Muscle of leg (tissue), 11 donors: ENCODE results near the gene CNKSR2. TPM values are rescaled to one million over a fixed set of nuclear protein-coding genes. Genes with fewer than 3 reads are reported as not detected.

Experiments used
- DNase-seq: peaks from one replicate; pipeline ENCODE4 v3.0.0; 2013
- H3K27ac ChIP-seq: one replicate; pipeline ENCODE4 v1.5.1; 2013; ENCODE audit warnings: mild to moderate bottlenecking, low read length, control low read depth
- H3K27me3 ChIP-seq: one replicate; pipeline ENCODE4 v1.6.1; 2013; ENCODE audit warnings: low read length; ENCODE audit not compliant: control insufficient read depth, insufficient read depth
- H3K36me3 ChIP-seq: one replicate; pipeline ENCODE4 v1.6.1; 2013; ENCODE audit warnings: low read length; ENCODE audit not compliant: control insufficient read depth, insufficient read depth
- H3K4me1 ChIP-seq: one replicate; pipeline ENCODE4 v1.6.1; 2013; ENCODE audit warnings: low read length; ENCODE audit not compliant: control insufficient read depth, insufficient read depth
- H3K4me3 ChIP-seq: one replicate; pipeline ENCODE4 v1.5.1; 2013; ENCODE audit warnings: low read length, control low read depth
- H3K9me3 ChIP-seq: replicated peaks from 2 replicates; pipeline ENCODE4 v1.6.1; 2013; ENCODE audit warnings: low read depth, low read length; ENCODE audit not compliant: control insufficient read depth
- WGBS: methylation state at CpG from one replicate; pipeline ENCODE4 v1.1.5; 2013; ENCODE audit warnings: missing lambda C conversion rate; ENCODE audit not compliant: insufficient coverage; 5-methylcytosine and 5-hydroxymethylcytosine counted together
- polyA plus RNA-seq, 8 donors: library from polyadenylated mRNA; unstranded; fragments of 120-200 nt; gene quantifications; one replicate each; pipeline versions ENCODE4 v1.2.1 to v1.2.3, GENCODE V29; 2013; ENCODE audit warnings: inconsistent platforms in 1 of 8, low replicate concordance in 1 of 8; ENCODE audit not compliant: insufficient read length in 8 of 8, insufficient read depth in 1 of 8
- total RNA-seq: library from RNA; stranded (reverse); fragments of 120-200 nt; gene quantifications from one replicate; pipeline ENCODE4 v1.2.4, GENCODE V29; 2013

CNKSR2 gene
- total and polyA plus RNA-seq, 9 donors = 1.6 to 3.8 (median 2.1) TPM

DNA sequence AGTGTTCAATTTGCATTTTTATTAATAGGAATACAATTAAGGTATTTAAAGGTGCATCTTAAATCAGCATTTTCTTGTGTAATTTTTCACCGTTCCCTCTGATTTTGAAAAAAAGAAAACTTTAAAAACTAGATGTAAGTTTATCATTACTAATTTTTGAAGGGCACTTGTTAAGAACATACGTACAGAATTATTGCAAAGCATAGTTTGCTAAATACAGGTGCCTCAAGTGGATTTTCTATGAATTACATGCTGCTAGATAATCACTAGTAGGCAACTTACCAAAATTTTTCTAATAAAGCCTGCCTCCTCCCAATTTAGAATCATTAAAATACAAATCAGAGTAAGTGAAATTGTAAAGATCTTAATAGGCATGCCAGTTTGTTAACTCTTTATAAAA, 8.5 kb downstream of the CNKSR2 start:
- no peaks in the 10 kb centered on the region for H3K36me3 ChIP-seq
- no peak overlapping the region for H3K4me3 ChIP-seq

DNA sequence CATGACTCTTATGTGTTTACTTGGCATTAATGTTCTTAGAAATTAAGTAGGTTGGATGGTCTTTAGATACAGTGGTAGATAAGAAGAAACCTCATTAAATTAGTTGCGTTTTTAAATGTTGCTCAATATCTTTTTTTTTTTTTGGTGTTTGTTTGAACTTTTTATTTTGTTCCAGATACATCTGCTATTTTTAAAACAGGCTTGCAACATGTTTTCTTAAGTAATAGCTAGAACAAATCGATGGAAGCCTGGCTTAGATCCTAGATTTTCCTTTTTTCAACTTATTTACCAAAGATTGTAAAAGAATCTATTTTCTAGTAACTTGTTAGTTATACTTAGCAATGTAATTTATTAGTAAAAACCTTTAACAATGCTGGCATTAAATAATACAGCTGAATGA, 9.3 kb downstream of the CNKSR2 start:
- Histone ChIP-seq H3K4me1 (no peaks in the 10 kb centered on the region), H3K9me3 (no peaks in the 10 kb centered on the region), H3K27me3 (no peaks in the 10 kb centered on the region), H3K27ac (no peak overlapping the region), H3K36me3 (no peaks in the 10 kb centered on the region), H3K4me3 (no peak overlapping the region)
- no CpG with 5 or more reads among the region's 2 CpGs for WGBS
- no peak for DNase-seq

More for the DNA sequence above, 8.5 kb downstream of the CNKSR2 start:
- H3K27ac ChIP-seq = no peak overlapping the region
- H3K27me3 ChIP-seq = no peaks in the 10 kb centered on the region
- no CpG with 5 or more reads among the region's 2 CpGs for WGBS
- no peaks in the 10 kb centered on the region for H3K9me3 ChIP-seq
- DNase-seq = no peak
- no peaks in the 10 kb centered on the region for H3K4me1 ChIP-seq

DNA sequence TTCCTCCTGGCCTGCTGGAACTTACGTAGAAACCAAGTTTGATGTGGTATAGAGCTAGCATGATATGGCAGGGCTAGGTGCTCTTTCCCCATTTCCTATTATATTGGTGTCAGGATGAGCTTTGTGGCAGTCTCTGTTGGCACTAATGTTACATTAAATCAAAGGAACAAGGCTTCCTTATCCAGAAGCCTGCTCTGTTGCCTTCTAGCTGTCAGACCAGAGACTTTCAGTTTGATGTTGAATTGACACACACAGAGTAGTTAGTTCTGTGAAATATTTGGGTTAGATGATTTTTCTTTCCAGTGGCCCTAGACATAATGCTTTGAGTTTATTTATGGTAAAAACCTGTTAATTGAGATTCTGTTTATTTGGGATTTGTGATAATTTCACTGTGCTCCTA, 10.0 kb downstream of the CNKSR2 start:
- no CpG with 5 or more reads among the region's 1 CpG for WGBS
- Histone ChIP-seq H3K9me3 (no peaks in the 10 kb centered on the region), H3K4me1 (no peaks in the 10 kb centered on the region), H3K27me3 (no peaks in the 10 kb centered on the region), H3K27ac (no peak overlapping the region), H3K4me3 (no peak overlapping the region), H3K36me3 (no peaks in the 10 kb centered on the region)
- DNase-seq = no peak

DNA sequence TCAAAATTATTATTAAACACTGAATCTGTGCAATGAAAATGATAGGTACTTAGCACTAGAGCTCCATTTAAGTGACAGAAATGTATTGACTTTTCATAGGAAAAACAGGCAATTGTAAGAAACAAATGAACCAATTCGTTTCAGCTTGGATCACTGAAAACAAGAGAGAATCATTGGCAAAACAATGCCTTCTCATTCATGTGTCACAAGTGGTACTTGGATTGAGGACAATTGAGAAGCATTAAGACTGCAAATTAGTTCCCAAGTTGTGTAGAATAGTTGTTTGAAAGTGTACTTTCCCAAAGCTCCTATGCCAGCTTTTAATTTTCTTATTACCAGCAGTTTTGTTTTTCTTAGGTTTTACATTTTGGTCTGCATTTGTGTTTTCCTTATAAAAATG, 20.6 kb downstream of the CNKSR2 start:
- WGBS = no CpG with 5 or more reads among the region's 1 CpG
- H3K4me1 ChIP-seq = no peaks in the 10 kb centered on the region
- no peak overlapping the region for H3K4me3 ChIP-seq
- H3K9me3 ChIP-seq = peaks cover 6% of the 10 kb centered on the region
- peaks cover 2% of the 10 kb centered on the region for H3K27me3 ChIP-seq
- H3K27ac ChIP-seq = no peak overlapping the region
- no peaks in the 10 kb centered on the region for H3K36me3 ChIP-seq
- no peak for DNase-seq

DNA sequence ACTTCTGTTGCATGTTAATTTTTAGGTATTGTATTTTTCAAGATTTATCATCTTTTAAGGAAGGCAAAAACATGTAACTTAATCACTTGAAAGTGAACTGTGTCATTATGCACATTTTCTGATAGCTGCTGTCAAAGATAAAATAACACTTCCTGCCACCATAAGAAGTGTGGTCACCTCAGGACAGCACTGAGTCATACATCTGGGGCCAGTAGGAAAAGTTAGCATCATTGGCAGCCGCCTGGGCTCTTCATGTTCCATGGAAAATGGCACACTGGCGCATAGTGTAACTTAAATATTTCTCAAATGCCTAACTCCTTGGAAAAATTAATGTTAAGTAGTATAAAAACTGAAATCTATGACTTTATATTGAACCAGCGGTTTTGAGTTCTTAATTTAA, 24.2 kb downstream of the CNKSR2 start:
- no CpG with 5 or more reads among the region's 3 CpGs for WGBS
- Histone ChIP-seq H3K4me1 (no peaks in the 10 kb centered on the region), H3K27me3 (no peaks in the 10 kb centered on the region)

DNA sequence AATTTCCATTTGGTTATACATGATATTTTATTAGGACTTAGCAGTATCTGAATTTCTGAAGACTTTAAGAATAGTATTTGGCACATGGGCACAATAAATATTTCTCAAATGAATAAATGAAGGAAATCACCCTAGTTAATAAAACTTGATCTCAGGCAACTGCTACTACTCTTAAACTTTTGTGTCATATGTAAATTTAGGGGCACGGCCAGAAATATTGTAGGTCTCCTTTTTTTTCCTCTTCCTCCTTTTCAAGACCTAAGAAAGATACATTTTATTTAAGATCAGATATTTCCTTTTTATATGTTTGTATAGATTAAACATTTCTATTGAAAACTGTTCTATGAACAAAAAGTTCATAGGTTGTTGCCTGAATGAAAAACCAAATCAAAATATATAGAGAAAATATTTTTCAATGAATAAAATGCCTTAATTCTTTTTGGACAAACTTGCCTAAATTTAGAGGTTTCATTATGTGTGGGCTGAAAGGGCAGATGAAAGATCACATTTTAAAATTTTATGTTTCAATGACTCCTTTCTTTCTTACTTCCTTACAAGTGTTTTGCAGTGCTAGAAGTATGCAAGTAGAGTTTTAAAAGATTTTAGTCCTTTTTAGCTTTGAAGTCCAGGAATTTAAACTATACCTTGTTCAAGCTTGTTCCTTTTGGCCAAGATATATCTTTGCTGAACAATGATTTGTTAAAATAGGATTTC, 26.3 kb downstream of the CNKSR2 start:
- Histone ChIP-seq H3K36me3 (no peaks in the 10 kb centered on the region), H3K27ac (no peak overlapping the region), H3K4me3 (no peak overlapping the region), H3K27me3 (no peaks in the 10 kb centered on the region), H3K4me1 (no peaks in the 10 kb centered on the region), H3K9me3 (no peaks in the 10 kb centered on the region)
- no peak for DNase-seq
- WGBS = no CpG with 5 or more reads among the region's 1 CpG

More for the DNA sequence above, 24.2 kb downstream of the CNKSR2 start:
- Histone ChIP-seq H3K4me3 (no peak overlapping the region), H3K27ac (no peak overlapping the region), H3K9me3 (no peaks in the 10 kb centered on the region), H3K36me3 (no peaks in the 10 kb centered on the region)
- peak; percentile 59 for DNase-seq

DNA sequence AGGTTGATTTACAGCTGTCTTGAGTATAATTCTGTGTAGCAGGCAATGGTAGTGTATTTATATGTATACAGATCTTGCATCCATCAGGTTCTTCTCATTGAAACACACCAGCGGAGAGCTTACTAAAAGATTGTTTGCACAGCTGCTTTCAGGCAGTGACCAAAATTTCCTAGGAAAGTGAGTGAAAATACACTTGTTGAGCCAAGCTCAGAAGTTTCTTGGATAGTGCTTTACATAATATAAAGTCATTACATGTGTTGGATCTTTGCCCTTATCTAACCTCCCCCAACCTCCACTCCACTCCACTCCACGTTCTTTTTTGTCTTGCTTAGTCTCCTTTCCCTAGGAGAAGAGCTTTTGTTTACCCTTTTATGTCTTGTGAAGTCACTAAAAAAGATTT, 34.1 kb downstream of the CNKSR2 start:
- no peak overlapping the region for H3K27ac ChIP-seq
- H3K4me3 ChIP-seq = no peak overlapping the region
- no peaks in the 10 kb centered on the region for H3K9me3 ChIP-seq
- H3K27me3 ChIP-seq = peaks cover 3% of the 10 kb centered on the region
- WGBS = no CpG with 5 or more reads among the region's 2 CpGs
- peak; percentile 94 for DNase-seq
- H3K4me1 ChIP-seq = no peaks in the 10 kb centered on the region
- H3K36me3 ChIP-seq = no peaks in the 10 kb centered on the region

DNA sequence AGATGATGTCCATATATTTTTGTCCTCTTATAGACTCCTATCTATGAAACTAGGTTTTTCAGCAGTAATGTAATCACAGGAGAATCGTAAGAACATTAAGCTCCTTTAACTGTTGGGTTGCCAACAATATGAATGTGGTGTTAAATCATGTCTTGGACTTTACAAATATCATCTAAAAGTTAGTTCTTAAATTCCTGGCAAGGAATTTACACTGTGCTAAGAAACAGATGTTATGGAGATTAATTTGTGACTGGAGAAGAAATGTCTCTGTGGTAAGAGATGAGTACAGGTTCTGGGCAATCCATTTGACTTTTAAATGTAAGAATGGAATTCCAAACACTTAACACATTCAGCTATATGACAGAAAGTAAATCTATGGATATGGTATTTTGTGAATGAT, 34.6 kb downstream of the CNKSR2 start:
- no peaks in the 10 kb centered on the region for H3K4me1 ChIP-seq
- peaks cover 3% of the 10 kb centered on the region for H3K27me3 ChIP-seq
- WGBS = no CpG with 5 or more reads among the region's 1 CpG
- H3K9me3 ChIP-seq = no peaks in the 10 kb centered on the region
- H3K4me3 ChIP-seq = no peak overlapping the region
- no peaks in the 10 kb centered on the region for H3K36me3 ChIP-seq
- peak; percentile 83 for DNase-seq
- H3K27ac ChIP-seq = peak overlapping the region; percentile 37

DNA sequence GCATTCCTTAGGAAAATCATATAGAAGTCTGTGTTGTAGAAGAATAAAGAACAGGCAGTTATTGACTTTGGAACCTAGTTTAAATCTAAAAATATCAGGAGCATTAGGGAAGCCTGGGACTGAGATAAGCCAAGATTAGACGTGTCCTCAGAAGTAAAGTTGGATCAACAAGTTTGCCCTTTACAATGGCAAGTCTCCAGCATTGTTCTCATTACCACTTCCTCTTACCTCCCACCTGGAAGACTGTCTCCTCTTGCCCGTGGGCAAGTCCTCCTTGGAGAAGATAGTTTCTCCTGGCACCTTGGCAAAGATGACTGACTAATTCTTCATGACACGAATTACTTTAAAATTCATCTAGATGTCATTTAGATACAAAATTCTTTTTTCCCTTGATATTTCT, 37.8 kb downstream of the CNKSR2 start:
- no peaks in the 10 kb centered on the region for H3K9me3 ChIP-seq
- no peaks in the 10 kb centered on the region for H3K4me1 ChIP-seq
- no peak overlapping the region for H3K4me3 ChIP-seq
- no peaks in the 10 kb centered on the region for H3K36me3 ChIP-seq
- no peak overlapping the region for H3K27ac ChIP-seq
- WGBS = no CpG with 5 or more reads among the region's 3 CpGs
- H3K27me3 ChIP-seq = no peaks in the 10 kb centered on the region
- DNase-seq = no peak

DNA sequence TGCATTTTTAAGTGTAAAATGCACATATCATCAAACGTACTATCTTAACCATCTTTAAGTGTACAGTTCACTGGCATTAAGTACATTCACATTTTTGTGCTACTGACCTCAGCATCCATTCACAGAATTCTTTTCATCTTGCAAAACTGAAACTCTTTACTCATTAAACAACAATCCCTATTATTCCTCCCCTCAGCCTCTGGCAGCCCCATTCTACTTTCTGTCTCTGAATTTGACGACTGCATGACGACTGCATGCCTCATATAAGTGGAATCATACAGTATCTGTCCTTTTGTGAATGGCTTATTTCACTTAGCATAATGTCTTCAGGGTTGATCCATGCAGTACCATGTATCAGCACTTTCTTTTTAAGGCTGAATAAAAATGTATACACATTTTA, 38.7 kb downstream of the CNKSR2 start:
- DNase-seq = no peak
- Histone ChIP-seq H3K27ac (no peak overlapping the region), H3K36me3 (no peaks in the 10 kb centered on the region), H3K4me1 (no peaks in the 10 kb centered on the region), H3K9me3 (no peaks in the 10 kb centered on the region), H3K4me3 (no peak overlapping the region), H3K27me3 (no peaks in the 10 kb centered on the region)
- 75% methylated on average over 1 of the region's 3 CpGs for WGBS

DNA sequence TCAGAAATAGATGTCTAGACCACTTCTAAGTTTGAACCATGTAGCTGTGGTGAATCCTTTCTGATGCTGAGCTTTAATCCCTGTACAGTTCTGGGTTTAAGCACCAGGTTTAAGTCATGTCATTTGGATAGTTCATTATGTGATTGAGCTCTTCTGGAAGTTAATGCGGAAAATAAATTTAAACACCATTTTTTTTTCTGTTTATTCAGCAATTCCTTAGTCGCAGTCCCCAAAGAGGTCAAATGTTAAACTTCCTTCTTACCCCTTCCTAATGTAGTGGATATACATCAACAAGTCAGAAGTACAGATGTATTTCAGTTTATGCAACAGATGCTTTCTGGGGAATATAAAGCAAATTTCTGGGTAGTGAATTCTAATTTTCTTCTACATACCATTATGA, 52.9 kb downstream of the CNKSR2 start:
- H3K9me3 ChIP-seq = no peaks in the 10 kb centered on the region
- no CpG with 5 or more reads among the region's 2 CpGs for WGBS
- no peaks in the 10 kb centered on the region for H3K4me1 ChIP-seq
- H3K36me3 ChIP-seq = no peaks in the 10 kb centered on the region
- peaks cover 5% of the 10 kb centered on the region for H3K27me3 ChIP-seq
- no peak for DNase-seq
- H3K27ac ChIP-seq = no peak overlapping the region
- no peak overlapping the region for H3K4me3 ChIP-seq
